ENCODE measurements around the gene ZNF487.
"Not testable (repeated sequence)": the region's sequence is repeated elsewhere in the genome, so short reads cannot be mapped to it uniquely, and the experiment has no call there.

The ZNF487 gene

DNA sequence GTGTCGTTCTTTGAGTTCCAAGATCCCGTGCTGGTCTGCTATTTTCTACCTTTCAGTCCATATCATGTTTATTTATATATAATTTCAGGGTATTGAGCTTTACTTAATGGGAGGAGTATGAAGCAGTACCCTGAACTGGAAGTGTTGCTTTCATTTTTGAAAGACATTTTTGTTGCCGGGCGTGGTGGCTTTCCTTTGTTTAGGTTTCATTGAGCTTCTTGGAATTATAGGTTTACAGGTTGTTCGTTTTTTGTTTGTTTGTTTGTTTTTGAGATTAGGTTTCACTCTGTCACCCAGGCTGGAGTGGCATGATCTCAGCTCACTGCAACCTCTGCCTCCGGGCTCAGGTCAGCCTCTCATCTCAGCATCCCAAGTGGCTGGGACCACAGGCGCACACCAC is 7.4 kb downstream of the ZNF487 start:
- DNase-seq, result no peak

- no peak for DNase-seq
Measured at GRCh38 chr10:43444897-43445466, 8.1 kb downstream of the ZNF487 start.

GRCh38 chr10:43446219-43447017 is 9.5 kb downstream of the ZNF487 start:
- DNase-seq, result not testable (repeated sequence)

DNA sequence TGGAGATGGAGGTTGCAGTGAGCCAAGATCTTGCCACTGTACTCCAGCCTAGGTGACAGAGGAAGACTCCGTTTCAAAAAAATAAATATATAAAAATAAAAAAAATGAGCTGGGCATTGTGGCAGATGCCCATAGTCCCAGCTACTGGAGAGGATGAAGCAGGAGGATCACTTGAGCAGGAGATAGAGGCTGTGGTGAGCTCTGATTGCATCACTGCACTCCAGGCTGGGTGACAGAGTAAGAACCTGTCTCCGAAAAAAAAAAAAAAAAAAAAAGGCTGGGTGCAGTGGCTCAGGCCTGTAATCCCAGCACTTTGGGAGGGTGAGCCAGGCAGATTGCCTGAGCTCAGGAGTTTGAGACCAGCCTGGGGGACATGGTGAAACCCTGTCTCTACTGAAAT is 11.8 kb downstream of the ZNF487 start:
- DNase-seq, result no peak

- DNase-seq, result no peak
Measured at GRCh38 chr10:43452356-43452914, 15.5 kb downstream of the ZNF487 start.

- DNase-seq, result no peak
Measured at GRCh38 chr10:43453266-43453831, 16.4 kb downstream of the ZNF487 start.

DNA sequence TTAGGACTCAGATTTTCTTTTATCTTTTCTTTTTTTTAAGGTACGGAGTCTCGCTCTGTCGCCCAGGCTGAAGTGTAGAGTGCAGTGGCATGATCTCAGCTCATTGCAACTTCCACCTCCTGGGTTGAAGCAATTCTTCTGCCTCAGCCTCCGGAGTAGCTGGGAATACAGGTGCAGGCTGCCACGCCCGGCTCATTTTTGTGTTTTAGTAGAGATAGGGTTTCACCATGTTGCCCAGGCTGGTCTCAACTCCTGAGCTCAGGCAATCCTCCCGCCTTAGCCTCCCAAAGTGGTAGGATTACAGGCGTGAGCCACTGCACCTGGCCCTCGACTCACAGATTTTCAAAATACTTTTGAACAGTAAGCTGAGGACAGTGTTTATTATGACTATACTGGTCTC is 17.1 kb downstream of the ZNF487 start:
- not testable (repeated sequence) for DNase-seq

DNA sequence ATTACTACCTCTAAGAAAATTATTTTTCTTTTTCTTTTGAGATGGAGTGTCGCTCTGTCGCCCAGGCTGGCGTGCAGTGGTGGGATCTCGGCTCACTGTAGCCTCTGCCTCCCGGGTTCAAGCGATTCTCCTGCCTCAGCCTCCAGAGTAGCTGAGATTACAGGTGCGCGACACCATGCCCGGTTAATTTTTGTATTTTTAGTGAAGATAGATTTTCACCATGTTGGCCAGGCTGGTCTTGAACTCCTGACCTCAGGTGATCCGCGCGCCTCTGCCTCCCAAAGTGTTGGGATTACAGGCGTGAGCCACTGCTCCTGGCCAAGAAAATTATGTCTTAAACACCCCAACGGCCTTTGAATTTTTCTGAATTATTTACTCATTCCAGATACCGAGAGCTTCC is 19.6 kb downstream of the ZNF487 start:
- not testable (repeated sequence) for DNase-seq

DNA sequence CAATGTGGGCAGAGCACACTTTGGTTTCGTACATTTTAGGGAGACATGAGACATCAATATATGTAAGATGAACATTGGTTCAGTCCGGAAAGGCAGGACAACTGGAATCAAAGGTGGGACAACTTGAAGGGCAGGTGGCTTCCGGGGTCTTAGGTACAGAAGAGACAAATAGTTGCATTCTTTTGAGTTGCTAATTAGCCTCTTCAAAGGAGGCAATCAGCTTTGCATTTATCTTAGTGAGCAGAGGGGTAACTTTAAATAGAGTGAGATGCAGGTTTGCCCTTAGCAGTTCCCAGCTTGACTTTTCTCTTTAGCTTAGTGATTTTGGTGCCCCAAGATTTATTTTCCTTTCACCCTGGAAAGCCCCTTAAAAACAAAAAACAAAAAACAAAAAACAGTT is 21.3 kb downstream of the ZNF487 start:
- DNase-seq, result no peak

- peak; percentile 23 for DNase-seq
Measured at GRCh38 chr10:43461950-43462349, 25.0 kb downstream of the ZNF487 start.

GRCh38 chr10:43465086-43465735 is 28.3 kb downstream of the ZNF487 start:
- DNase-seq, result not testable (repeated sequence)

DNA sequence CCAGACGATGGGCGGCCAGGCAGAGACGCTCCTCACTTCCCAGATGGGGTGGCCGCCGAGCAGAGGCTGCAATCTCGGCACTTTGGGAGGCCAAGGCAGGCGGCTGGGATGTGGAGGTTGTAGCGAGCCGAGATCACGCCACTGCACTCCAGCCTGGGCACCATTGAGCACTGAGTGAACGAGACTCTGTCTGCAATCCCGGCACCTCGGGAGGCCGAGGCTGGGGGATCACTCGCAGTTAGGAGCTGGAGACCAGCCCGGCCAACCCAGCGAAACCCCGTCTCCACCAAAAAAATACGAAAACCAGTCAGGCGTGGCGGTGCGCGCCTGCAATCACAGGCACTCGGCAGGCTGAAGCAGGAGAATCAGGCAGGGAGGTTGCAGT is 28.8 kb downstream of the ZNF487 start:
- not testable (repeated sequence) for DNase-seq

- no peak for DNase-seq
Measured at GRCh38 chr10:43471146-43471545, 34.2 kb downstream of the ZNF487 start.

DNA sequence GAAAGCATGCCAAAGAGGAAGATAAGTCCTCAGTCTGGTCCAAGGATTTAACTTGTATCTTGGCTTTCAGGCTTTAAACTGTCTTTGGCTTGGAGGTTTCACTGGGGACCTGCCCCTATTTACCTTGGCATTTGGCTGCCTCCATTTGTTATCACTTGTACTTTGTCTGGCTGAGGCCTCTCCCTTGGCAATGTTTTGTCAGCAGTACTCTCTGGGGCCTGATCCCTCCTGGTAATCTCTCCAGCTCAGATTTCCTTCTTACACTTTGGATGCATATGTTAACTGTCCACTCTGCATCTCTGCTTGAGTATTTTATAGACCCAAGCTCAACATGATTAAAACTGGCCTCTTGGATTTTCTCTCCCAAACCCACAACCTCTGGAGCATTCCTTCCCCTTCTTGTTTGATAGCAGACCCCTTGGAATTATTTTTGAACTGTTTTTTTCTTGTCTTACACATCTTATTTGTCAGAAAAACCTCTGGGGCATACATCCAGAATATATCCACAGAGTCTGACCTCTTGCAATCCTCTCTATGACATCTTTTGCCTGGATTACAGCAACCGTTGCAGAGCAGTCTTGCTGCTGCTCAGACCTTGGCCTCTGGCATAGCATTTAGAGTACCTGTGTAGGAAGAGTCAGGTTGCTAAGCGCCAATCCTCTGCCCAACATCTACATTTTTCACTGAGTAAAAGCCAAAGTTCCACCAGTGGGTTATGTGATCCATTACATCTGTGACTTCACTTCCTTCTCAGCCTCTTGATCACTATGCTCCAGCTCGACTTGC is 35.2 kb downstream of the ZNF487 start:
- no peak for DNase-seq

- no peak for DNase-seq
Measured at GRCh38 chr10:43479275-43479674, 42.4 kb downstream of the ZNF487 start.

DNA sequence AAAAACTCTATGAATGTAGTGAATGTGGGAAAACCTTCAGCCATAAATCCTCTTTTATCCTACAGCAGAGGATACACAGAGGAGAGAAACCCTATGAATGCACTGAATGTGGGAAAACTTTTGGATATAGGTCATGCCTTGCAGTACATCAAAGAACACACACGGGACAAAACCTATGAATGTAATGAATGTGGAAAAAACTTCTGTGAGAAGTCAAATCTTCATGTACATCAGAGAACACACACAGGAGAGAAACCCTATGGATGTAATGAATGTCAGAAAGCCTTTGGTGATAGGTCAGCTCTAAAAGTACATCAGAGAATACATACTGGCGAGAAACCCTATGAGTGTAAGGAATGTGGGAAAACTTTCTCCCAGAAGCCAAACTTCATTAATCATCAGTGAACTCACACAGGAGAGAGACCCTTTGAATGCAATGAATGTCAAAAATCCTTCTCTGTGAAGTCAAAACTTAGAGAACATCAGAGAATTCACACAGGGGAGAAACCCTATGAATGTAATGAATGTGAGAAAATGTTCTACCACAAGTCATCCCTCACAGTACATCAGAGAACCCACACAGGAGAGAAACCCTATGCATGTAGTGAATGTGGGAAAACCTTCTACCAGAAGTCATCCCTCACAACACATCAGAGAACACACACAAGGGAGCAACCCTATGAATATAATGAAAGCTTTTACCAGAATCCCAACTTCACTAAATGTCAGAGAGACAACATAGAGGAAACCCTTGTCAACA is 45.6 kb downstream of the ZNF487 start:
- no peak for DNase-seq

- DNase-seq, result no peak
Measured at GRCh38 chr10:43491855-43492254, 54.9 kb downstream of the ZNF487 start.

- DNase-seq, result no peak
Measured at GRCh38 chr10:43502931-43503330, 66.0 kb downstream of the ZNF487 start.

GRCh38 chr10:43524434-43525247 is 87.7 kb downstream of the ZNF487 start:
- no peak for DNase-seq

All from DMS153 (cell line).